Endothelial cell of hepatic sinusoid (primary cell): ENCODE data around the gene PLAC1.

ENCODE experiments used
- in situ Hi-C: cut with HindIII; loops from 2 replicates; pipeline ENCODE4 v1.10.0; 2017; ENCODE audit warnings: low sequenced_read_pairs

PLAC1 gene

DNA sequence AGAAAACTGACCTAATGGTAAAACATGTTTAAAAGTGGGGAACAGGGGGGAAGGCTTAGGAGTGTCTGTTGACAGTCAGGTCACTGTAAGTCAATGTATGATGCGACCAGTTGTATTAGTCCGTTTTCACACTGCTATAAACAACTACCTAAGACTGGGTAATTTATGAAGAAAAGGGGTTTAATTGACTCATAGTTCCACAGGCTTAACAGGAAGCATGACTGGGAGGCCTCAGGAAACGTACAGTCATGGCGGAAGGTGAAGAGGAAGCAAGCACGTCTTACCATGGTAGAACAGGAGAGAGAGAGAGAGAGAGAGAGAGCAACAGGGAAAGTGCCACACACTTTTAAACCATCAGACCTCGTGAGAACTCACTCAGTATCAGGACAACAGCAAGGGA, 13.0 kb upstream of the PLAC1 start:
- in situ Hi-C loops = loop anchor here (10.0 kb wide), 1 partner anchor 64 kb away; no protein-coding TSS in a partner anchor

DNA sequence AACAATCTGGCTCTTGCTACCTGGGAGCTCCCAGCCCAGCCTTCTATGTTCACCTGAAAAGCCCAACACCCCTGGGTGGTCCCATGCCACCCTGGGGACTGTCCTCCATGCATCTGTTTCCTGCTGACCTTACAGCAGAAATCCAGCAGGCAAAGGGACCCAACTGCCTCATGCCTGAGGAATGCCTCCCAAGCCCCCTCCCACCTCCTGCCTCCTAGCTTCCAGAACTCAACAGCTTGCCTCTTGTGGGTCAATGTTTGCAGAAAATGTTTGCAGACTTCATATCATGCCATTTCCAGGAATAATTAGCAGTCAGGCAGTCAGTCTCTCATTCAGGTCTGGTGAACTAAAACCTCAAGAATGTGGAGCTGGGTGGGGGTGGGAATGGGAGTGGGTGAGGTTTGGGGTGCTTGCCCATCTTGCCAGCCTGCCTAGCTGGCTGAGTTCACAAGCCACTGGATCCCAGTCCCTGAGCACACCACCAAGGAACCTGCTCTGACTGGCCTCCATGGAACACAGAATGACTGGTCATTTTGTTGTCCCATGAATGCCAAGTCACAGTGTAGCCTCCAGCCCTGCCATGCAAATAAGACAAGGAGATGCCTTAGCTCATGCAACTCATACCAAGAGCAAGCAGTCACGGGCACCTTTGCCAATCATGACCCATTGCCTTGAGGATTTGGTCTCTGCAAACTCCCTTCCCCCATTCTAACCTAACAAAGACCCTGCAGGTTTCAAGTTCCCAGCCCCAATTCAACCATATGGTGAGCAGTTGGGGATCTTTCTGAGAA, 12.1 kb upstream of the PLAC1 start:
- in situ Hi-C loops = loop anchor here (10.0 kb wide), 1 partner anchor 64 kb away; no protein-coding TSS in a partner anchor

DNA sequence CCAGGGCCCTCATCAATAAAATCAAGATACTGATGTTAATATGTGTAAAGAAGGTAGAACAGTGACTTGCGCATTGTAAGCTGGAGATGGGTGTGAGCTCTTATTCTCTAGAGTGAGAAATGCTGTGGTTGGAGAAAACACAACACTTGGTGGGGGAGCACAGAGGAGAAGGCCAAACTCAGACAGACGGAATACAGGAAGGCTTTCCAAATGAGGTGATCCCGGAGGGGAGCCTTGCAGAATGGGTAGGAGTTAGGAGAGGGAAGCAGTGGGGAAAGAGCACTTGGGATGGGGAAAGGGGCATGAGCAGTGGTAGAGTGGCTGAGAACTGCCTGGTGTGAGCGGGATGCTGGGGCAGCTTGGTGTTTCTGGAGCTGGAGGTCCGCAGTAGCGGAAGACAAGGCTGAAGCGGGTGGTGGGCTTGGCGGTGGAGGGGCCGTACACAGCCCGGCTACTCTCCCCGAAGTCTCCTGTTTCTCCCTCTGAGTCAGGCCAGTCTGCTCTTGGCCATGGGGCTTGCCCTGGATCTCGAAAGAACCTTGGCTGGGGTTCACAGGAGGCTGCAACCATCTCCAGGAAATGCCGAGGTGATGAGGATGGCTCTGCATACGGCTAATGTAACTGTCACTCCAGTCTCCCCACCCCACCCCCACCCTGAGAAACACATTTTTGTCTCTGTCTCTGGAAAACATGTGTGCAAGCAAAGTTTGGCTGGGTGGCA, 11.3 kb upstream of the PLAC1 start:
- in situ Hi-C loops = loop anchor here (10.0 kb wide), 1 partner anchor 65 kb away; no protein-coding TSS in a partner anchor

DNA sequence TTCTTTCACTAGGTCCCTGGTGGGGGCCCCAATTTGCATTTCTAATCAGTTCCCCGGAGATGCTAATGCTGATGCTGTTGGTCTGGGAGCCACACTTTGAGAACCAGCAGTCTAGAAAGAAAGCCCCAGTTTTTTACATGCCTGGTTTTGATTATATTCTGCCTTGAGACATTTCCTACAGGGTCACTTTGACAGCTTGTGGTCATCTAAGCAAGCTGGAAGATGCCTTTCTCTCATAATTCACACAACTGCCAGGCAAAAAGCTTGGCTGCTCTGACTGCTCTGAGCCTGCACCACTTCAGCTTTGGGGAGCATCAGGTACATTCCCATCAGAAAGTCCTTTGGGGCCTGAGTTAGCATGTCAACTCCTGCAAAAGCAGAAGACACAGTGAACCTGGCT, 5.9 kb upstream of the PLAC1 start:
- in situ Hi-C loops = loop anchor here (5.0 kb wide), 1 partner anchor 88 kb away; no protein-coding TSS in a partner anchor

DNA sequence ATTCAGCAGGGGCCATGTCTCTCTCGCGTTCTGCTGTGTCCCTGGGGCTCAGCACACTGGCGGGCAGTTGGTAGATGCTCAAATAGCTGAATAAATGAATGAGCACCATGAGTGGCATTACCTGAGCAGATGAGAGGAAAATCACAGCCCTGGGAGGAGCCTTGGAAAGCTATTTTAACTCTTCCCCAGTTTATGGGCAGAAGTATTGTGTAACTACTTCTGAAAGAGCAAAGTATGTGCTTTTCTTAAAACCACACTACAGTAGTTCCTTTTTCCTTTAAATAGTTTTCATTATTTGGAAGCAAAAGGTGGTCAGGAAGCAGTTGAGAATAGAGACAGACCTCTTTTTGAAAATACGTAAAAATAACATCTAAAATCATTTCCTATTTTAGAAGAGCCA, 3.0 kb upstream of the PLAC1 start:
- in situ Hi-C loops = loop anchor here (5.0 kb wide), 1 partner anchor 91 kb away; no protein-coding TSS in a partner anchor

DNA sequence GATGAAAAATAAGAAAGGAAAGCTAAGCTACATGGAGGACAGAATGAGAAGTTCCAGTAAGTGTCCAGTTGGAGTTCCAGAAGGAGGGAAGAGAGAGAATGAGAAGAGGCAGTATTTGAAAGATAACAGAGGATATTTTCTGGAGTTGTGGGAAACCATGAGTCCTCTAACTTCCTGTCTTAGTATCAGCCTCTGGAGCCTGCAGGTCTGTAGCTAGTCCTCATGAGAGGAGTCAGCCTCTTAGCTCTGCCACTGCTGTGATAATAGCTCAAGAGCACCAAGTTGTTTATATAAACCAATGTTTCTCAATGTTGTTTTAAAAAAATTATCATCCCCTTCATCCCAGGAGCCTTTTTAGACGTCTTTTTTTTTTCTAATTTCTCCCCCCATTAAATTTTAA, 2.4 kb upstream of the PLAC1 start:
- in situ Hi-C loops = loop anchor here (5.0 kb wide), 1 partner anchor 92 kb away; no protein-coding TSS in a partner anchor

DNA sequence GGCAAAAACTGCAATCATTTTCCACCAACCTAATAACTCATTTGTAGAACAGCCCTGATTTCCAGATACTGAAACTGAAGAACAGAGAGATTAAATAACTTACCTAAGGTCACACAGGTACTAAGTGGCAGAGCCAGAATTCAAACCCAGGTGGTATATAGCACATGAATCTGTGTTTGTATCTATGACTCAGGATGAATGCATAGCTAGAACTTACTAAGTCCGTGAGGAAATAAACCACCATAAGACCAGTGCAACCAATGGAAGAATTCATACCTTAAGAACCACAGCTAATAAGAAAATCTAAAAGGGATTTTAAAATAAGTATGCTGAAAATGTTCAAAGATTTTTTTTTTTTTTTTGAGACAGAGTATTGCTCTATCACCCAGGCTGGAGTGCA, 1.5 kb upstream of the PLAC1 start:
- in situ Hi-C loops = loop anchor here (5.0 kb wide), 1 partner anchor 93 kb away; no protein-coding TSS in a partner anchor

DNA sequence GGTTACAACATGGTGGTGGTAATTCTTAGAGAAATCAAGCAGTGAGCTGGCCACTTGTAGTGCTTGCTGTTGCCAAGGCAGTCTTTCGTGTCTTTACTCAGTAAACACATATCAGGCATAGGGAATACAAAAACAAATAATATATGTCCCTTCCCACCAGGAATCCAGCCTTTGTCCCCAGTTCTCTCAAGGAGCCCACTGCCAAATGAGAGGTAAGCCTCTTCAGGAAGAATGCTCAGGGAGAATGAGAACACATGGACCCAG, 421 bp upstream of the PLAC1 start:
- in situ Hi-C loops = no loop called here

DNA sequence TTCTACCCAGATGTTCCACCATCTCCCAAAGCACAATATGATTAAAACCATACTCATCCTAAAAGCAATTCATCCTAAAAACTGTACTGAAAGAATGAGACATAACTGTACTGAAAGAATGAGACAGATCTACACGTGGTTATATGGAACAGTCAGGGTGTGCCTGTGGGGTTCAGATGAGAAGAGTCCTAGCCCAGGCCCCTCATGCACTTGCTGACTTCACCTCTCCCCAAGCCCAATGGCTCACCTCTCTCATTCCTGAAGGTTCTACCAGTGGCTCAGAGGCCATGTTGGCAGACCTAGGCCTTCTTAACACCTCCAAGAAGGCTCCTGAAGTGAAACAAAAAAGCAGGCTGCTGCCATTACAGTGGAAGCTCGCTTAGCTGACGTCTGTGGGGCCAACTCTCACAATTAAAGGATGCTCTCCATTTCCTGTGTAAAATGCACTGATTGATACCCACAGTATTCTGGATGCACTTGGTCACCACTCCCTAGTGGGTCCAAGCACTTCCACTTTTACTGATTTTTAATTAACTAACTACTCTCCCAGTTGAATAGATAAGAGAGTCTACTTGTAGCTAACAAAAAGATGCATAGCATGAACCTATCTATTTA, 3.8 kb downstream of the PLAC1 start:
- in situ Hi-C loops = no loop called here

DNA sequence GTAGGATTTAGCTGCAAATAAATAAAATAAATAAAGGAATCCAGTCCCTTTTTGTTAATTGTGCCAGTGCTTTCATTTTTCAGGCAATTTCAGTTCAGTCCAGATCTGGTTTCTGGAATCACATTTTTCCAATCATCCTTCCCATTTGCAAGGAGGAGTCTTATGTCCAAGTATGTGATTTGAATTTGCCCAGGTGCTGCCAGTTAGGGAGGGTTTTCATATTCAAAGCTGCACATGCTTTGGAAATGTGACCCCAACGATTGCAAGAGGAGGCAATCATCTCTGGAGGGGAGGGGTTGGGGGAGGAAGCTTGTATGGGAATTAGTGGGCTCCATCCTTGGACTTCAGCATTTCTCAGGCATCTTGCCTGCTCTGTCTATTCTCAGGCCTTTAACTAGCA, 4.4 kb downstream of the PLAC1 start:
- in situ Hi-C loops = no loop called here

DNA sequence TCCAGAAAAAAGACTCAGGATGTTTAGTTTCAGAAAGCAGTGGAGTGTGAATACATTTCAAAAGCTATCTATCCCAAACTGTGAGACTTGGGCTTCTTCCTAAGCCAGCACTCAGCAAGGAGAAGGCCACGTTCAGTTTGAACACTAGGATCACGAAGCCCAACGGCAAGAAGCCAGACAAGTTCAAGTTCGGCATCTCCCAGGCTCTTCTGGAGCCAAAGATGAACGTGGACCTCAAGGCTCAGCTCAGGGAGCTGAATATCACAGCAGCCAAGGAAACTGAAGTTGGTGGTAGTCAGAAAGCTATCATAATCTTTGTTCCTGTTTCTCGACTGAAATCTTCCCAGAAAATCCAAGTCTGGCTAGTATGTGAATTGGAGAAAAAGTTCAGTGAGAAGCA, 7.6 kb downstream of the PLAC1 start:
- in situ Hi-C loops = no loop called here

DNA sequence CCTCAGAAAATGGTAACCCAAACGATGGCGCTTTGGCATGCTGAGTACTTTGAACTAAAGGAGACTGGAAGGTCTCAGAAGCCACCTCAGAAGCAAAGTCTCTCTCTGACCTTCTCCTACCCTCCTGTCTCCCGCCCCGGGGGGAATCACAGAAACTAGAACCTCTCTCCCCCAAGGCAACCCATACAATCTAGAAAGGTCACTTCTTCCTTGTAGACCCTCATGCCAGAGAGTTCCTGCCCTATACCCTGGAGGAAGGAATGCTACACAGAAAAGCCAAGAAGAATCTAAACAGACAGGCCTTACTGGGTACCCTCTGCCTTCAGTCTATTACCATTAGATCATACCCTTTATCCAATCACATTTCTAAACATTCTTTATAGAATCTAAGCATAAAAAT, 8.5 kb downstream of the PLAC1 start:
- in situ Hi-C loops = no loop called here

DNA sequence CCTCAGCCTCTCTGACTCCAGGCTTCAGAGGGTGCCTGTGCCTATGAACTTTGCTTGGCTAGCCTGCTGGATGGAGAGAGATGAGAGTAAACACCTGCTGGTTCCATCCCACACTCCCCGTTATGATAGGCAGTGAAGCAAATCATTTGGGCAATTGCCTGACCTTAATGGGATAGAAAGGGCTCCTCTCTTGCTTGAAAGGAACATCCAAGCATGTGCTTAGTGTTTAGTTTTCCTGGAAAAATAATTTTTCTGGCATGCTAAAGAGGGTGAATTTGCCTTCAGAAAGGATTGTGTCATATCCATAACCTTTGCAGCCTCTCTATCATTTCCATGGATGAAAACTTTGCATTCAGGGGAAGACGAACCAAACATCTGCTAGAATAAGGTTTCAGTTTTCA, 10.8 kb downstream of the PLAC1 start:
- in situ Hi-C loops = no loop called here

DNA sequence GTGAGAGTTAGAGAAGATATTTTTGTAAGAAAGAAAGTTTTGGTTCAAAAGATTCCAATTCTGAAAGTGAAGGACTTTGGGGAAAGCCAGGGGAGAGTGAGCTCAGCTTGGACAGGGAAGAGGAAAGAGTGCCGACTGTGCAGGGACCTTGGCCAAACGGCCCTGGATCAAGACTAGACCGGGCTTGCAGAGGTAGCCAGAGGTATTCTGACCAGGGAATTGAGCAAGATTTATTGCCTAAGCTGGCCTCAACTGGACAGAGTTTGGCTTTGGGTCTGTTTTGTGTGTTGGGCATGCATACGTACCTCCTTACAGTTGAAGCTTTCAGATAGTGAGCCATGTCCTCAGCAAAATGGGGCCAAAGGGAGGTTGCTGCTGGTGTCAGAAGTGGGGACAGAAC, 11.6 kb downstream of the PLAC1 start:
- in situ Hi-C loops = no loop called here

DNA sequence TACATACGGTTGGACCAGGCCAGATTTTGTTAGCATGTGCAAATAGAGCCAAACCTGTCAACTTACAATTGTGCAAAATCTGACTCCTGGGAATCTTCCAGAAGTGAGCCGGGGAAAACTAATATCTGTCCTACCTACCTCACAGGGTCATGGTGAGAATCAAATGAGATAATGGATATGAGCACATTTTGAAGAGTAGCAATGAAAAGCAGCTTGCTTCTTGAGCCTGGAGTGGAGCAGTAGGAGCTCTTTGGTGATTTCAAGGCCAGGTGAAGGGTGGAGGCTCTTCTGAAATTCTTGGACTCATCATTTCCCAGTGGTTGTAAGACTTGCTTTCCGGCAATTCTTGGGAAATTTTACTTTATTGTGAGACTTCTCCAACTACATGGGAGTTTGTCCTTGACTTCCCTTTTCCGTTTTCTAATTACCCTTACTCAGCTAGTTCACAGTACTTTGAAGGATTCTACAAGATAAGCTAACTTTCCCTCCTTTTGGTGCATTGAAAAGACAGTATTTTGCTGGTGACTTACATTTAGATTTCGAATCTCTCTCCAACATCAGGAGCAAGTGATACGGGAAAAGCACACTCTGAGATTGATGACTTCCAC, 12.2 kb downstream of the PLAC1 start:
- in situ Hi-C loops = no loop called here

DNA sequence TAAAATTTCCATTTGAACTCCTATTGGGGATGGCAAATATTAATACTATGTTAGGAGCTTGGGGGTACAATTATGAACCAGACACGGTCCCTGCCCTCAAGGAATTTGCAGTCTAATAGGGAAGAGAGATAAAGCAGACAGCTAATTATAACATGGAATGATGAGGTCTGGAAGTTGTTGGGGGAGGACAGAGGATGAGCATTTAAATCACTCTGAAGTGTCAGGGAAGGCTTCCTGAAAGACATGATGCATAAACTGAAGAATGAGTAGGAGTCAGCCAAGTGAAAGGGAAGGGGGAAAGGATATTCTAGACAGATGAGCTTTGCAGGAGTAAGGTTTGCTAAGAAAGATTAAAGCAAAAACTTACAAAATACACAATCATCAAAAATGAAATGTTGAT, 15.9 kb downstream of the PLAC1 start:
- in situ Hi-C loops = no loop called here

DNA sequence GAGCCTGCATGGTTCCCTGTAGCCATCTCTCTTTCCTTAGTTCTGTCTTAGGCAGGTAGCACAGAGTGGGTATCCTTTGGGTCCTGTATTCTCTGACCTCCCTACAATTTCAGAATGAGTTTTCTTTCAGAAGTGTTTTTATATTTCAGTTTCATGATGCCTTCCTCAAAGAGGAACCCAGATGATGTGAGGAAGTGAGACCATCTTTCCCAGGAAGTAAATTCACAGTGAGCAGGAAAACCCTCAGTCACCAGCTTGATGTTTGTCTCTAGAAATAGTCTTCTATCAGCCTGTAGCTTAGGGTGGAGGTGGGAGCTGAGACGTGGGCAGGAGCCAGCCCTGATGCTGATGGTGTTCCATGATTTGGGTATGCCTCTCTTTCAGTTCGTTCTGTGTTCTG, 16.9 kb downstream of the PLAC1 start:
- in situ Hi-C loops = no loop called here

DNA sequence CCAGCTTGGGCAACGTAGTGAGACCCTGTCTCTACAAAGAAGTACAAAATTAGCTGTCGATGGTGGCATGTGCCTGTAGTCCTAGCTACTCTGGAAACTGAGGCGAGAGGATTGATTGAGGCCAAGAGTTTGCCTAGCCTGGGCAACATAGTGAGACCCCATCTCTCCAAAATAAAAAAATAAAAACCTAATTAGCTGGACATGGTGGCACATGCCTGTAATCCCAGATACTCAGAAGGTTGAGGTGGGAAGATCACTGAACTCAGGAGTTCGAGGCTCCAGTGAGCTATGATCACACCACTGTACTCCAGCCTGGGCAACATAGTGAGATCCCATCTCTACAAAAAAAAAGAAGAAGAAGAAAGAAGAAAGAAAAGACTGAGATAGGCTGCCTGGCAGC, 17.4 kb downstream of the PLAC1 start:
- in situ Hi-C loops = no loop called here

DNA sequence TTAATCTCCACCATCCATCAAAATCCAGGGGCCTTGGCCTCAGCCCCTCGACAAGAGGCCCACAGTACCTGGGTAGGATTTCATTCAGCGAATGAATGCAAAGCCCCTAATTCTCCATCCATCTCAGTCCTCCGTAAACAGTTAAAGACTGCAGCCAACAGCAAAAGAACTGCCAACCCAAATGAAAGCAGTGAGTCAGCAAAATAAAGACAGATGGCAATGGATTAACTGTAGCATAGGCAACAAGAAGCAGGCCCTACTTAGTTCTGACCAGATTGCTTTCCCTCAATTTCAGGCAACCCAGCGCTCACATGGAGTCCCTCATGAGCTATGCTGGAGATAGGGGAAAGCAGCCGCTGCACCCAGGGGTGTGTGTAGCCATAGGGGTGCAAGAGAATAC, 21.4 kb downstream of the PLAC1 start:
- in situ Hi-C loops = no loop called here

DNA sequence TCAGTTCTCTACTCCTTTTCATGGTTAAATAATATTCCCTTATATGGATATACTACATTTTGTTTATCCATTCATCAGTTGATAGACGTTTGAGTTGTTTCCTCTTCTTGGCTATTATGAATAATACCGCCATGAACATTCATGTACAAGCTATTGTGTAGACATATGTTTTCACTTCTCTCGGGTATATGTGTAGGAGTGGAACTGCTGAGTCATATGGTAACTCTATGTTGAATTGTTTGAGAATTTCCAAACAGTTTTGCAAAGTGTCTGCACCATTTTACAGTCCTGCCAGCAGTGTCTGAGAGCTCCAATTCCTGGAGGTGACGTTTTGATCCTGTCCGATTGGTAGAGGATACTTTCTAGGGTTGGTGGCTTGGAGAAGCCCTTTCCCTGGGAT, 23.6 kb downstream of the PLAC1 start:
- in situ Hi-C loops = no loop called here

DNA sequence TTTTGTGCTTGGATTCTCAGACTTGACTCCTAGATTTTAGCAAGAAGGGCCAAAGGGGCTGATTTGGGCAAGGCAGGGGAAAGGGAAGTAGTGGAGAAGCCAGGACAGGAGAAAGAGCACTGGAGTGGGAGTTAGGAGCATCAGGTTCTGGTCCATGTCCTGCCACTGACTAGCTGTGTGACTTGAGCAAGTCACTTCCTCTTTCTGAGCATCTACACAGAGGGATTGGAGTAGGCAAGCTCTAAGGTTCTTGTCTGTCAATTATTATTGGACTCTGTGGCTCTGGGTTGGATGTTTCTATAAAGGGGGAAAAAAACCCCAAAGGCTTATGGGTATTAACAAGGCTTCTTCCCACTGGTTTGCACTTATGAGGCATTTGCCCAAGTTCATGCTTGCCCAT, 24.4 kb downstream of the PLAC1 start:
- in situ Hi-C loops = no loop called here

DNA sequence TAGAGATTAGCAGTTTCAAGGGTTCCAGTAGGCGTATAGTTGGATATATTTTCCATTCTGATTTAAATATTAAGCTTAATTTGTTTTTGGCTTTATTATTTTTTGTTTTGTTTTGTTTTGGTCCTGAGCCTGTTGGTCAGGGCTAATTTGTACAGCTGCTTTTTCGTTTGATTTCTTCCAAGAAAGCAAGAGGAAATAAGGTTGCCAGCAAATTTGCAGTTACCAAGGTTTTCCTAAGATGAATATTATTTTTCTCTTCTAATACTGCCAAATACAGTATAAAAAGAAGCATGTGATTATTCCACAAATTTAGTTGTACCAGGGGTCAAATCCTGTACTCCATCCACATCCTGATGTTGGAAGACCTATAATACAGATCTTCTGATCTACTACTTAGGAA, 24.9 kb downstream of the PLAC1 start:
- in situ Hi-C loops = no loop called here
